GM13977 (cell line): Measurements from ENCODE around the gene PLAC9.

Experiments
- DNase-seq: peaks from one replicate; pipeline ENCODE4 v3.0.0; 2012; ENCODE audit warnings: low spot score
- in situ Hi-C: fragments of 300-500 bp; cut with MboI; formaldehyde crosslinking; loops from one replicate; pipeline ENCODE4 v1.12.0; 2022; ENCODE audit warnings: low sequenced_read_pairs, low pct_unique_long_range_greater_than_20kb, mixed read lengths, inconsistent platforms; ENCODE audit not compliant: unreplicated experiment
- TF ChIP-seq, protein P1 (sequence below): IDR thresholded peaks from 2 replicates; pipeline ENCODE4 v1.5.1; 2012; ENCODE audit warnings: mild to moderate bottlenecking, control low read depth; ENCODE audit not compliant: insufficient read depth; ENCODE audit errors: extremely low read depth, missing control alignments

Gene PLAC9

DNA sequence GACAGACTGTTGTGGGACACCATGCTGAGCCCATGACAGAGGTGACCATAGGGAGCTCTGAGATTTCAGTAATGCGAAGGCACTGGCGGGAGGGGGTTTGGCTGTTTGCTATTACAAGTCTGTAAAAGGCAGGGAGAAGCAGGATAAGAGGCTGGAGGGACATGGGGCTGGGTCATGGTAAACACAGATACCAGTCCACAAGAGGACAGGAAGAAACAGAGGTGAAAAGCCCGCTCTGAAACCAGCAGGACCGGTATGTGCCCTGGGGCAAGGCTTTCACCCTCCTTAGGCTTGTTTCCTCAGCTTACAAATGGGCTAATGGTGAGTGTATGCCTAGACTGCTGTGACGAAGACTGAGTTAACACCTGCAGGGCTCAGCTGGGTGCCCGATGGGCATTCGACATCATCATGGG, 38.7 kb downstream of the PLAC9 start:
- no peak for DNase-seq
- TF ChIP-seq, protein P1, sequence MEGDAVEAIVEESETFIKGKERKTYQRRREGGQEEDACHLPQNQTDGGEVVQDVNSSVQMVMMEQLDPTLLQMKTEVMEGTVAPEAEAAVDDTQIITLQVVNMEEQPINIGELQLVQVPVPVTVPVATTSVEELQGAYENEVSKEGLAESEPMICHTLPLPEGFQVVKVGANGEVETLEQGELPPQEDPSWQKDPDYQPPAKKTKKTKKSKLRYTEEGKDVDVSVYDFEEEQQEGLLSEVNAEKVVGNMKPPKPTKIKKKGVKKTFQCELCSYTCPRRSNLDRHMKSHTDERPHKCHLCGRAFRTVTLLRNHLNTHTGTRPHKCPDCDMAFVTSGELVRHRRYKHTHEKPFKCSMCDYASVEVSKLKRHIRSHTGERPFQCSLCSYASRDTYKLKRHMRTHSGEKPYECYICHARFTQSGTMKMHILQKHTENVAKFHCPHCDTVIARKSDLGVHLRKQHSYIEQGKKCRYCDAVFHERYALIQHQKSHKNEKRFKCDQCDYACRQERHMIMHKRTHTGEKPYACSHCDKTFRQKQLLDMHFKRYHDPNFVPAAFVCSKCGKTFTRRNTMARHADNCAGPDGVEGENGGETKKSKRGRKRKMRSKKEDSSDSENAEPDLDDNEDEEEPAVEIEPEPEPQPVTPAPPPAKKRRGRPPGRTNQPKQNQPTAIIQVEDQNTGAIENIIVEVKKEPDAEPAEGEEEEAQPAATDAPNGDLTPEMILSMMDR: no peak
- in situ Hi-C loops: no loop called here

DNA sequence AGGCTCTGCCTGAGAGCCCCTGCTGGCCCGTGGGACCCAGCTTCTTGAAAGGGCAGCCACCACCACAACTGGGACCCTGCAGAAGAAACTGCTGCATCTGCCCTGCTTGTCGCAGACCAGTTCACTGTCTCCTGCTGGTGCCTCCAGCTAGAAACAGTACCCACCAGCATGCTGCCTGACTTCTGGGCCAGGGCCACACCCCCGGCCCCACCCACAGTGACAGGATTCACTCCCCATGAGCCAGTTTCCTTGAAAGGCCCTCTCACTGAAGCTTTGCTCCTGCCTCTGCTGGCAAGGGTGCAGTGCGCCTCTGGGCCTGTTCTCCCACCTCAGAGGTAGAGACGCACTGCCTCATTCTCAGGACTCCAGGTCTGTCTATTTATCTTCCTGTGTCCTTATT, 40.4 kb downstream of the PLAC9 start:
- DNase-seq: no peak
- TF ChIP-seq, protein P1: no peak
- in situ Hi-C loops: no loop called here

DNA sequence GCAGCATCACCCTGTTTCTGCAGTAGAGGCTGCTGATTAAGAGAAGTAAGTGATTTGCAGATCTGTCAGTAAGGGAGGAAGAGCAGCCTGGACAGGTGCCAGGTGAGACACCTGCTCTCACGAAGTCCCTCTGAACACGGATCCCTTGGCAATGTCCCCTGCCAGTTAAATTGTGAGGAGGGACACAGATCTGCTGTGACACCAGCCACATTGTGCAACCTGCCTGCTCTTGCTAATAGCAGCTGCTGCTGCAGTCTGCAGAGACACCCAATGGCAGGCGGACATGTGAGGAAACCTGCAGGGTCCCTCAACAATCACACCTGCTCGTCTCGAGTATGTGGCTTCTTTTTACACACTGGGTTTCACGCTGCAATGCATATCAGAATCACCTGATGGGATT, 40.9 kb downstream of the PLAC9 start:
- in situ Hi-C loops: no loop called here
- TF ChIP-seq, protein P1: no peak
- no peak for DNase-seq

DNA sequence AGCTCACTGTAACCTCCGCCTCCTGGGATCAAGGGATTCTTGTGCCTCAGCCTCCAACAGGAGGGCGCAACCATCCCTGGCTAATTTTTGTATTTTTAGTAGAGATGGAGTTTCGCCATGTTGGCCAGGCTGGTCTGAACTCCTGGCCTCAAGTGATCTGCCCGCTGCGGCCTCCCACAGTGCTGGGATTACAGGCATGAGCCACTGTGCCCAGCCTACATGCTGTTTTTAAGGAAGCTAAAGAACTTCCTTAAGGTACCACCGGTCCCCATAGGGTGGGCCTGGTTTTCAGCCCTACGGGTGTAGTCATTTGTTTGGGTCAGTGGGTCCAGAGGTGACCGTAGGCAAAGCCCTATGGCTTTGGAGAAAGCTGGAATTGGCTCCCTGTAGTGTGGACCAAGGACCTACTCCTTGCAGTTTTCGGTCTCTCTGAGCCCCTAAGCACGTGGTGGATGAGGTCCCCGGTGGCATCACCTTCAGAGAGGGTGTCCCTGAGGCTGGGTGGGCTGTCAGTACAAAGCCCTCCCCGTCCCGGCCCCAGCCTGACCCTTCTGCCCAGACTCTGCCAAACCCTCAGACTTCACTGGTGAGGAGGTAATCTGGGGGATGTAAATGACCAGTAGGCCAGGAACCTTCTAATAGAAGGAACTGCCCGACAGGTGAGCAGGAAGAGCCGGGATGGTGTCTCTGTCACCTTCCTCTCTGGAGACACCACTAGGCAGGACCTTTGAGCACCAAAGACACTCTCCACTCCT, 42.3 kb downstream of the PLAC9 start:
- DNase-seq: no peak
- in situ Hi-C loops: no loop called here
- TF ChIP-seq, protein P1: no peak

DNA sequence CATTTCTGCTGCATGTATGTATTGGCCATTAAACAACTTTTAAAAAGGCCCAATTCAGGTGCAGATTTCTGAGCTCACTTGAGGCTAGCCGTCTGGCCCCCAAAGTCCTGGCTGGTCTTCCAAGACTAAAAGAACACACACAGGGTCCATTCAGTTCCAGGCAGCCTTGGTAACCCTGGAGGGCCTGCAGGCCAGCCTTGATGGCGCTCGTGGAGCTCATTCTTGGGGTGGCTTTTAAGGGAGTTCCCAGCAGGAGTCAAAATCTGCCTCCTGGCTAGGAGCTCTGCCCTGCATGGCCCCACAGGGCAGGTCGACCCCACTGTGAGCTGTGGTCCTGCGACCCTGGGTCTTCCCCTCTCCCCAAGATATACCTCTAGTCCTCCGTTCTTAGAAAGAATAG, 44.0 kb downstream of the PLAC9 start:
- no peak for DNase-seq
- in situ Hi-C loops: no loop called here
- TF ChIP-seq, protein P1: no peak

DNA sequence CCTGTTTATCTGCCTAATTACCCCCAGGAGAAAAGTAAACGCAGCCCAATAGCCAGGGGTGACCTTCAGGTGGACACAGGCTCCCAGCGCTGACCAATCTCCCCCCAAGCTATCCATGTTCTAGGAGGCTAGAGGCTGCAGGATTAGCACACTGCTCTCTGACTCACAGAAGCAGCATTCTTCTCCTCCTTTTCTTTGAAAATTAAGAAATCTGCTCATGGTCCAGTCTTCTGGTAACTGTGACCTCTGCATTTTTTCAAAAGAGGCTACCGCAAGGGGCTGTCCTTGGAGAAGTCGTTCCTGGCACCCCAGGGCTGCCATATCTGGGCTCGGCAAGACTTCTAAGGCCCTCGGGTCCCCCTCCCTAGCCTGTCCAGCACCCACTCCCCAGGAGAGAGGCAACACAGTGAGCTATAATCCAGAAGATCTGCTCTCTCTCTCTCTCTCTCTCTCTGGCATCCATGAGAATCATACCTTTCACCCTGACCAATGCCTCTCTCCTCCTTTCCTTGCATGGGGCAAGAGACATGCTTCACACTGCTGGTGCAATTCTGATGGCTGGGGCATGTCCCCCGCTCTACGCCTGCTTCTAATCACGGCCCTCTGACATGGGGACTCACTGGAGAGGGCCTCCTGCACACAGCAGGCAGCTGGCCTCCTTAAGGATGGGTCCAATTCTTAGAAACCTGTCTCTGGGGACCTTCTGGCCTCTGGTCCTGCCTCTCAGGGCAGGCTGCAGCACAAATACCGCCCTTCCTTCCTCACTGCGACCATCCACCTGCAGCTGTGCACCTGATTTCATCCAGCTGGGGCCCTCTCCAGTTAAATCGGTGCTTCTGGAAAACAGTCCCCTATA, 45.5 kb downstream of the PLAC9 start:
- in situ Hi-C loops: no loop called here
- DNase-seq: no peak
- TF ChIP-seq, protein P1: no peak
